Measurements from ENCODE around the gene KRT86.
"Not testable (repeated sequence)": the region's sequence is repeated elsewhere in the genome, so short reads cannot be mapped to it uniquely, and the experiment has no call there.

The KRT86 gene

GRCh38 chr12:52252728-52253343, 21.6 kb upstream of the KRT86 start:
- no peak for DNase-seq

GRCh38 chr12:52253391-52254179, 20.9 kb upstream of the KRT86 start:
- DNase-seq: no peak

- DNase-seq: no peak
These were observed 20.1 kb upstream of the KRT86 start for GRCh38 chr12:52254180-52254964.

- DNase-seq: no peak
These were observed 19.3 kb upstream of the KRT86 start for GRCh38 chr12:52254965-52255751.

GRCh38 chr12:52255926-52256583, 18.4 kb upstream of the KRT86 start:
- DNase-seq: no peak

GRCh38 chr12:52256584-52256935, 17.9 kb upstream of the KRT86 start:
- DNase-seq: no peak

GRCh38 chr12:52257074-52257551, 17.3 kb upstream of the KRT86 start:
- DNase-seq: no peak

GRCh38 chr12:52257922-52258321, 16.5 kb upstream of the KRT86 start:
- DNase-seq: not testable (repeated sequence)

GRCh38 chr12:52258335-52258901, 16.0 kb upstream of the KRT86 start:
- no peak for DNase-seq

- no peak for DNase-seq
These were observed 14.7 kb upstream of the KRT86 start for GRCh38 chr12:52259657-52260243.

- no peak for DNase-seq
These were observed 13.9 kb upstream of the KRT86 start for GRCh38 chr12:52260361-52261207.

GRCh38 chr12:52261208-52261484, 13.3 kb upstream of the KRT86 start:
- DNase-seq: no peak

GRCh38 chr12:52262286-52262685, 12.2 kb upstream of the KRT86 start:
- no peak for DNase-seq

- DNase-seq: no peak
These were observed 10.5 kb upstream of the KRT86 start for GRCh38 chr12:52263761-52264434.

- no peak for DNase-seq
These were observed 10.0 kb upstream of the KRT86 start for GRCh38 chr12:52264435-52264825.

- DNase-seq: no peak
These were observed 7.9 kb upstream of the KRT86 start for GRCh38 chr12:52266514-52266913.

- DNase-seq: no peak
These were observed 7.2 kb upstream of the KRT86 start for GRCh38 chr12:52267266-52267665.

GRCh38 chr12:52267699-52268098, 6.7 kb upstream of the KRT86 start:
- no peak for DNase-seq

- no peak for DNase-seq
These were observed 6.2 kb upstream of the KRT86 start for GRCh38 chr12:52268212-52268611.

GRCh38 chr12:52270541-52271070, 3.8 kb upstream of the KRT86 start:
- no peak for DNase-seq
